B cell (primary cell): ENCODE data around the gene PALLD. TPM values are rescaled to one million over a fixed set of nuclear protein-coding genes. Genes with fewer than 3 reads are reported as not detected.

Source experiments
- ATAC-seq: fragments of 200-7000 bp; cut with Tn5 transposase; one replicate; pipeline ENCODE4 v1.10.0; 2021; ENCODE audit warnings: low read depth, mild to moderate bottlenecking, moderate number of reproducible peaks, moderate library complexity
- CTCF ChIA-PET: fragments of 350-600 bp; sonication (Branson Sonifier 250); formaldehyde crosslinking; loops from one replicate; lab custom pipeline; 2021; ENCODE audit warnings: antibody characterized with exemption, inconsistent platforms; lab: Charles Lee
- POLR2A ChIA-PET: fragments of 350-600 bp; sonication (Branson Sonifier 250); formaldehyde crosslinking; loops from one replicate; lab custom pipeline; 2021; ENCODE audit warnings: antibody characterized with exemption; lab: Charles Lee
- DNase-seq: peaks from one replicate; pipeline ENCODE4 v3.0.0; 2013
- H2AFZ ChIP-seq: 2 replicates; pipeline ENCODE4 v1.6.1; 2012; ENCODE audit warnings: mild to moderate bottlenecking, low read depth, low read length; ENCODE audit not compliant: insufficient read depth, poor library complexity, severe bottlenecking
- H3K27ac ChIP-seq, 2 donors: 1 replicate in 1 of 2; 2 replicates in 1 of 2; pipeline ENCODE4 v1.5.1; 2012 to 2013; ENCODE audit warnings: low read length in 2 of 2, mild to moderate bottlenecking in 2 of 2, moderate library complexity in 1 of 2
- H3K27me3 ChIP-seq, 4 experiments: fragments of 200-600 bp in 1 of 4; sonication (generic) in 1 of 4; replicated peaks in 1 of 4; 1 replicate in 2 of 4; 2 replicates in 2 of 4; pipeline versions ENCODE4 v1.6.1 to v1.7.0; 2013 to 2016; ENCODE audit warnings: low read length in 3 of 4, mild to moderate bottlenecking in 2 of 4, mixed read lengths in 1 of 4, moderate library complexity in 1 of 4; ENCODE audit not compliant: insufficient read depth in 4 of 4, control insufficient read depth in 3 of 4; ENCODE audit errors: control extremely low read depth in 1 of 4
- H3K36me3 ChIP-seq, 2 experiments: replicated peaks in 1 of 2; 1 replicate in 1 of 2; 2 replicates in 1 of 2; pipeline versions ENCODE4 v1.6.1 to v1.7.1; 2013; ENCODE audit warnings: low read length in 1 of 2; ENCODE audit not compliant: insufficient read depth in 2 of 2, control insufficient read depth in 1 of 2; ENCODE audit errors: control extremely low read depth in 1 of 2, extremely low read depth in 1 of 2
- H3K4me1 ChIP-seq, 2 donors: fragments of 200-600 bp in 1 of 2; sonication (generic) in 1 of 2; 1 replicate in 1 of 2; 2 replicates in 1 of 2; pipeline versions ENCODE4 v1.5.1 to v1.6.1; 2013 to 2017; ENCODE audit warnings: low read length in 2 of 2; ENCODE audit not compliant: control insufficient read depth in 2 of 2, insufficient read depth in 2 of 2
- H3K4me2 ChIP-seq: replicated peaks from 2 replicates; pipeline ENCODE3; 2012; ENCODE audit warnings: mild to moderate bottlenecking, low read depth, low read length; ENCODE audit not compliant: poor library complexity, severe bottlenecking
- H3K4me3 ChIP-seq, 5 experiments: fragments of 200-600 bp in 1 of 5; sonication (generic) in 1 of 5; 1 replicate in 3 of 5; 2 replicates in 2 of 5; pipeline versions ENCODE4 v1.5.1 to v1.7.0; 2011 to 2016; ENCODE audit warnings: low read length in 4 of 5, mild to moderate bottlenecking in 4 of 5, low read depth in 2 of 5, control low read depth in 1 of 5, moderate library complexity in 1 of 5; ENCODE audit not compliant: insufficient read depth in 1 of 5; ENCODE audit errors: control extremely low read depth in 1 of 5, extremely low read depth in 1 of 5
- H3K79me2 ChIP-seq: fragments of 200-600 bp; sonication (generic); one replicate; pipeline ENCODE4 v1.6.0; 2016; ENCODE audit warnings: low read length; ENCODE audit not compliant: control insufficient read depth, insufficient read depth
- H3K9ac ChIP-seq: fragments of 200-600 bp; sonication (generic); 2 replicates; pipeline ENCODE4 v1.6.1; 2017; ENCODE audit warnings: mild to moderate bottlenecking, low read length, moderate library complexity
- H3K9me3 ChIP-seq, 3 donors: one replicate each; pipeline versions ENCODE4 v1.6.1 to v1.7.1; 2013; ENCODE audit warnings: low read length in 2 of 3; ENCODE audit not compliant: control insufficient read depth in 2 of 3, insufficient read depth in 1 of 3; ENCODE audit errors: control extremely low read depth in 1 of 3
- H4K20me1 ChIP-seq: 2 replicates; pipeline ENCODE4 v1.6.0; 2012; ENCODE audit warnings: mild to moderate bottlenecking, low read length; ENCODE audit not compliant: insufficient read depth, control insufficient read depth, poor library complexity, severe bottlenecking
- H3K27ac Mint-ChIP-seq: one replicate; pipeline ENCODE4 v1.8.0; 2021; ENCODE audit warnings: mixed read lengths
- H3K27me3 Mint-ChIP-seq: one replicate; pipeline ENCODE4 v1.8.0; 2021; ENCODE audit warnings: mixed read lengths
- H3K4me1 Mint-ChIP-seq: one replicate; pipeline ENCODE4 v1.8.0; 2021; ENCODE audit warnings: mixed read lengths
- H3K4me3 Mint-ChIP-seq: one replicate; pipeline ENCODE4 v1.8.0; 2021; ENCODE audit warnings: mixed read lengths
- H3K9me3 Mint-ChIP-seq: one replicate; pipeline ENCODE4 v1.8.0; 2022; ENCODE audit warnings: mixed read lengths; ENCODE audit not compliant: insufficient read depth
- CTCF ChIP-seq: fragments of 200-600 bp; IDR thresholded peaks from one replicate; pipeline ENCODE4 v1.8.0; 2022; ENCODE audit warnings: antibody characterized with exemption, mild to moderate bottlenecking
- EZH2 ChIP-seq: IDR thresholded peaks from 2 replicates; pipeline ENCODE4 v1.6.1; 2012; ENCODE audit warnings: borderline replicate concordance, low read depth, mild to moderate bottlenecking, moderate library complexity, low read length; ENCODE audit not compliant: insufficient read depth, poor library complexity, severe bottlenecking
- WGBS: methylation state at CpG from one replicate; pipeline ENCODE4 v1.1.5; 2013; ENCODE audit warnings: missing lambda C conversion rate; ENCODE audit not compliant: insufficient coverage; 5-methylcytosine and 5-hydroxymethylcytosine counted together
- intact Hi-C: fragments of 100-400 bp; cut with micrococcal nuclease; formaldehyde crosslinking; loops from one replicate; pipeline ENCODE4 v1.10.0; 2022
- polyA plus RNA-seq: library from polyadenylated mRNA; depleted of rRNA; stranded (reverse); fragments of >200 nt; gene quantifications from 2 replicates; pipeline ENCODE4 v1.2.3, GENCODE V29; 2012
- total RNA-seq, 2 donors: library from RNA; stranded (reverse); fragments of 120-200 nt in 1 of 2; gene quantifications; 1 replicate in 1 of 2; 2 replicates in 1 of 2; pipeline versions ENCODE4 v1.2.3 to v1.2.4, GENCODE V29; 2013 to 2022

PALLD gene
- total and polyA plus RNA-seq, 2 donors (not counting 1 experiment from before 2014, with no cell fraction given), result 0.63 to 0.71 TPM

- Mint-ChIP-seq H3K27me3 (peaks cover 39% of the 10 kb centered on the region), H3K9me3 (no peaks in the 10 kb centered on the region), H3K4me3 (no peak overlapping the region), H3K27ac (no peak overlapping the region), H3K4me1 (no peaks in the 10 kb centered on the region)
- H3K36me3 ChIP-seq, result no peaks in the 10 kb centered on the region
- ChIA-PET POLR2A (no interaction called here), CTCF (no interaction called here)
- H3K79me2 ChIP-seq, result no peaks in the 10 kb centered on the region
- H4K20me1 ChIP-seq, result no peaks in the 10 kb centered on the region
- H3K4me2 ChIP-seq, result no peak overlapping the region
- H3K4me3 ChIP-seq, result no peak overlapping the region
- no peak overlapping the region for H2AFZ ChIP-seq
- no peak for DNase-seq
- no peak overlapping the region for H3K9ac ChIP-seq
- TF ChIP-seq CTCF, result no peak
- no peak for TF ChIP-seq EZH2
- H3K9me3 ChIP-seq, result no peaks in the 10 kb centered on the region
- H3K27me3 ChIP-seq, result peaks cover 0 to 6% (median 3%) of the 10 kb centered on the region in 4 experiments
- H3K27ac ChIP-seq, result no peak overlapping the region
- no peak for ATAC-seq
- H3K4me1 ChIP-seq, result no peaks in the 10 kb centered on the region
- intact Hi-C loops, result no loop called here
Measured at GRCh38 chr4:168841672-168842019, 344.8 kb downstream of the PALLD start.

- Histone ChIP-seq H3K9ac (no peak overlapping the region), H2AFZ (no peak overlapping the region)
- CTCF ChIA-PET, result no interaction called here
Measured at GRCh38 chr4:168842186-168842585, 345.3 kb downstream of the PALLD start.

More at GRCh38 chr4:168842186-168842585, 345.3 kb downstream of the PALLD start:
- H3K27me3 ChIP-seq, result peaks cover 0 to 6% (median 1%) of the 10 kb centered on the region in 4 experiments
- 83% methylated on average over 1 of the region's 1 CpG for WGBS
- H4K20me1 ChIP-seq, result no peaks in the 10 kb centered on the region
- no peak overlapping the region for H3K4me2 ChIP-seq
- no peaks in the 10 kb centered on the region for H3K4me1 ChIP-seq
- H3K9me3 Mint-ChIP-seq, result no peaks in the 10 kb centered on the region
- H3K4me3 Mint-ChIP-seq, result no peak overlapping the region
- H3K27ac ChIP-seq, result no peak overlapping the region
- no peak overlapping the region for H3K27ac Mint-ChIP-seq
- H3K4me1 Mint-ChIP-seq, result no peaks in the 10 kb centered on the region
- intact Hi-C loops, result no loop called here
- peaks cover 39% of the 10 kb centered on the region for H3K27me3 Mint-ChIP-seq
- H3K4me3 ChIP-seq, result no peak overlapping the region
- POLR2A ChIA-PET, result no interaction called here
- TF ChIP-seq CTCF, result no peak
- no peak for TF ChIP-seq EZH2
- ATAC-seq (no peak), DNase-seq (no peak)
- no peaks in the 10 kb centered on the region for H3K36me3 ChIP-seq
- H3K79me2 ChIP-seq, result no peaks in the 10 kb centered on the region
- H3K9me3 ChIP-seq, result no peaks in the 10 kb centered on the region
